GM23338 (cell line): ENCODE measurements around the gene TNPO3.

Experiments used
- CREB1 ChIP-seq: fragments of 250-450 bp; sonication (Bioruptor Pico); IDR thresholded peaks from 2 replicates; pipeline ENCODE4 v1.5.0; 2020; ENCODE audit warnings: low read depth, mild to moderate bottlenecking, moderate library complexity
- CTCF ChIP-seq, 2 experiments: fragments of 200-600 bp in 1 of 2; sonication (generic) in 1 of 2; conservative IDR thresholded peaks; 2 replicates each; pipeline versions ENCODE4 v1.5.1 to v1.6.1; 2016 to 2017; ENCODE audit warnings: antibody characterized with exemption in 2 of 2, low read depth in 2 of 2, mild to moderate bottlenecking in 2 of 2, moderate library complexity in 1 of 2
- EZH2 ChIP-seq: fragments of 200-600 bp; sonication (generic); IDR thresholded peaks from one replicate; pipeline ENCODE4 v1.8.0; 2017; ENCODE audit warnings: antibody characterized with exemption, mild to moderate bottlenecking, low read depth; ENCODE audit not compliant: unreplicated experiment
- EZH2phosphoT487 ChIP-seq: fragments of 200-600 bp; sonication (generic); IDR thresholded peaks from one replicate; pipeline ENCODE4 v1.8.1; 2018; ENCODE audit warnings: antibody characterized with exemption; ENCODE audit not compliant: unreplicated experiment
- POLR2AphosphoS5 ChIP-seq: IDR thresholded peaks from 2 replicates; pipeline ENCODE4 v1.6.1; 2016; ENCODE audit warnings: antibody characterized with exemption, low read depth

GRCh38 chr7:128968624-128969023, 86.3 kb downstream of the TNPO3 start:
- TF ChIP-seq CREB1 (CRISPR knock-in tag) (no peak), POLR2AphosphoS5 (no peak), CTCF (conservative IDR thresholded peaks at IDR 0.05; ENCODE audit: low read depth in 2 of 2) (no peak), EZH2 (no peak), EZH2phosphoT487 (no peak)
